Activated naive CD4-positive, alpha-beta T cell treated with anti-CD3 and anti-CD28 coated beads, Interleukin-2, amount 50 U/mL, for 16 hours (primary cell): Measurements from ENCODE around the gene ASXL1.
A peak's percentile ranks its signal among the peaks of the same experiment; 100 is the strongest.
"Not testable (repeated sequence)": the region's sequence is repeated elsewhere in the genome, so short reads cannot be mapped to it uniquely, and the experiment has no call there.

Experiments used
- DNase-seq: peaks from one replicate; pipeline ENCODE4 v3.0.0-alpha.2; 2020

The ASXL1 gene

DNA sequence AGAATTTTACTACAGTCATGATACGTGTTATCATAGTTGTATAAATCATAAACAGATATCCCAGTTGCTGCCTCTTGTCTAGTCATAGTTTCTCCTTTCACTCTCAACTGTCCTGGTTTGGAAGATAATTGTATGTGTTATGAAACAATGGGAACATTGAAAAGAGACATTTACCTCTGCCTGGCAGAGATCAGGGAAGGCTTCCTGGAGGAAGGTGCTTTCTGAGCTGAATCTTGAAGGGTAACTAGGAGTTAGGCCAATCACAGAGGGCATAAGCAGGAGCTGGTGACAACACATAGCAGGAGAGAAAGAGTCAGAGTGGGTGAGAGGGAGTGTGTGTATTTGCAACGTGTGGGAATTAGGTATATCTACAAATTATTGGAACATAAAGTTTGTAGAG lies 5.4 kb downstream of the ASXL1 start:
- no peak for DNase-seq

DNA sequence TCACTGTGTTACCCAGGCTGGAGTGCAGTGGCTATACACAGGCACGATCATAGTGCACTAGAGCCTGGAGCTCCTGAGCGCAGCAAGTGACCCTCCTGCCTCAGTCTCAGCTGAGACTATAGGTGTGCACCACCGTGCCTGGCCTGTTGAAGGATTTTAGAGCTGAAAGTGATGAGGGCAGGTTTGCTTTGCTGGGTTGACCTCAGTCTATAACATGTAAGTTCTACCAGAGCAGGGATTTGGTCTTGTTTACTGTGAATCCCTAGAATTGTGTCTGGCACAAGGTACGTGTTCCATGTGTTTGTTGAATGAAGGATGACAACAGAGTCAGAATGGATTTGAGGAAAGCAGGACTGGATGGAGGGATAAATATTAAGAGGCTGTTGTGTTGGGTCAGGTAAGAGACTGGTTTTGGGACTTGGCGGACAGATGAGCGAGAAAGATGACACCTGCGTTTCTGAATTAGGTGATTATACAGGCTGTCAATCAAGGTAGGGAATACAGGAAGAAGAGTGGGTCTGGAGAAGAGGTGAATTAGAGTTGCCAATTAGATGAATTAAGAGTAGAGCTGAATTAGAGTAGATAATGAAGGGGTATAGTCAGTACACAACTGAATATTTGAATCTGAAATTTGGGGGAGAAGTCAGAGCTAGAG lies 6.5 kb downstream of the ASXL1 start:
- no peak for DNase-seq

DNA sequence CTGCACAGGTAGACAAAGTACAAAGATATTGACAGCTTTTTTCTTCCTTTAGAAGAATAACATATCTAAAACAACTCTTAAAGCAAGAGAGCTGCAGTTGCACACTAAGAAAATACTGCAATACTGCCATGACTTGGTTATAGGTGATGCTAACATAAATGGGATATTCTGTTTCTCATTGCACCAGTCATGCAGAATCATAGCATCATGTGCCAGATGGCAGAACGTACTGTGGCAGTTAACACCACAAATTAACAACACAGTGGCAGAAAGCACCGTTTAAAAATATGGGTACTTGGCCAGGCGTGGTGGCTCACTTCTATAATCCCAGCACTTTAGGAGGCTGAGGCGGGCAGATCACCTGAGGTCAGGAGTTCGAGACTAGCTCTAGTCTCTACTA lies 7.4 kb downstream of the ASXL1 start:
- DNase-seq: no peak

DNA sequence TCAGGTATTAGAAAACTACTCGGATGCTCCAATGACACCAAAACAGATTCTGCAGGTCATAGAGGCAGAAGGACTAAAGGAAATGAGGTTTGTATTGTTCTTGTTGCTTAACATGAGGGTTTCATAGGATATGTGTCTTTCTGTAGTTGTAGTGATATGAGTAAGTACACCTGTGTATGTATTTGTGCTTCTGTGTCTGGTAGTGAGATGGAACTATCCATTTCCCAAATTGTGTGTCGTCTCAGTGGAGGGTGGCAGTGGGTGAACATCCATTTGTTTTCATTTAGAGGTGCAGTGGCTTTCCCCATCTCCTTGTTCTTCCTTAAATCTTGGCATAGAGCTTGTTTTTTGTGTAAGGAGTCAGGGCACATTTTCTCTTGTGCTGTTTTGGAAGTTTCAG lies 8.2 kb downstream of the ASXL1 start:
- no peak for DNase-seq

DNA sequence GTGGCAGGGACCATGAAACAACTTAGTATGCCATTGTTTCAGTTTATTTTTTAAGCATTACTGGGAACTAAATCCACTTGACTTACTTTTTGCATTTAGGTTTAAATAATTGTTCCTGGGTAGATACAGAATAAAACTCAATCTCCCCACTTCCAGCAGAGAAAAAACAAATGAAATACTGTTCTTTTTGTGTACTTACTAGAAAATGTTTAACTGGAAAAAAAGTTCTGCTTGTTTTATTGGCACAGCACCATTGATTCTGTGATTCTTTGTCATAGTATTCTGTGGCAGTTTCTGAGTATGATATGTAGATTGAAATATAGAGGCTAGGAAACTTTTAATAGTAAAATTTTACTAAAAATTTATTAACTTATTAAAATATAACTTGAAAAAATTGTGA lies 10.2 kb downstream of the ASXL1 start:
- DNase-seq: no peak

DNA sequence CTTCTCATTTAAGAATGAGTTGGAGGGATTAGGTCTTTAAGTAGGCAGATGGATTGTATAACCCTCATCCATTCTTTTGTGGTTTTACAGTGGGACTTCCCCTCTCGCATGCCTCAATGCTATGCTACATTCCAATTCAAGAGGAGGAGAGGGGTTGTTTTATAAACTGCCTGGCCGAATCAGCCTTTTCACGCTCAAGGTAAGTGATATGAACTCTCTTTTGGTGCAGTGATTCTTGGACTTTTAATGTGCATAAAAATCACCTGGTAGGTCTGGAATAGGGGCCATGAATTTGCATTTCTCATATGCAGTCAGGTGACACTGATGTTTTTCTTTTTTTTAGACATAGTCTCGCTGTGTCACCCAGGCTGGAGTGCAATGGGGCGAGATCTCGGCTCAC lies 10.8 kb downstream of the ASXL1 start:
- DNase-seq: no peak

DNA sequence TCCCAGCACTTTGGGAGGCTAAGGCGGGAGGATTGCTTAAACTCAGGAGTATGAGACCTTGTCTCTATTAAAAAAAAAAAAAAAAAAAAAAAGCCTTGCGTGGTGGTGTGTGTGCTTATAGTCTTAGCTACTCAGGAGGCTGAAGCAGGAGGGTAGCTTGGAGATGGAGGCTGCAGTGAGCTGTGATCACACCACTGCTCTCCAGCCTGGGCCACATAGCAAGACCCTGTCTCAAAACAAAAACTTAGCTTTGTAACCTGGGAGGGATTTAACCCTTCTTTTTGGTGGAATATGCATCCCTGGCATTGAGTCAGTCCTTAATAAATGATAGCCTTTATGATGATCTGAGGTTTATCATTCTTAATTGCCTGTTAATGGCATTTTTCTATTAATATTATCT lies 12.8 kb downstream of the ASXL1 start:
- DNase-seq: no peak

DNA sequence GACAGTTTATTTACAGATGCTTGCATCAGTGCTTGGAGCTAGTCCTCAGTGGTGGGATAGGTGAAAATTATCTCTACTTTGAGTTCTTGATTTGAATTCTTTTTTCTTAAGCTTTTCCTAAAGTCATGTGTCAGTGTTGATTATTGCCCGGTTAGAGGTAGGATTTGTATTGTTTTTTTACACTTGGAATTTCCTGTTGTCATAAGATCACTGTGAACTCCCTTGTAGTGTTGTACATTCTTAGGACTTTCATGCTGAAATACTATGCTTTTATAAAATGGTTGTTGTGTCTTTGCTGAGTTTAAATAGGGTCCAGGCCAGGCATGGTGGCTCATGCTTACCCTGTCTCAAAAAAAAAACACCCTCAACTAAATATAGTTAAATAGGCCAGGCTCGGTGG lies 20.3 kb downstream of the ASXL1 start:
- no peak for DNase-seq

DNA sequence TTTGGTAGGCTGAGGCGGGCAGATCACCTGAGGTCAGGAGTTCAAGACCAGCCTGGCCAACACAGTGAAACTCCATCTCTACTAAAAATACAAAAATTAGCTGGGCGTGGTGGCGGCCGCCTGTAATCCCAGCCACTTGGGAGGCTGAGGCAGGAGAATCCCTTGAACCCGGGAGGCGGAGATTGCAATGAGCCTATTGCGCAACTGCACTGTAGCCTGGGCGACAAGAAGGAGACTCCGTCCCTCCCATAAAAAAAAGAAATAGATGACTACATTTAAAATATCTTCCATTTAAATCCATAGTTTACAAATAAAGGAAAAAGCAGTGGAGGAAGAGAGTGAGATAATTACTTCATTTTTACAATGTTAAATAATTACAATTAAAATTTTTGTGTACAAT lies 21.9 kb downstream of the ASXL1 start:
- DNase-seq: not testable (repeated sequence)

DNA sequence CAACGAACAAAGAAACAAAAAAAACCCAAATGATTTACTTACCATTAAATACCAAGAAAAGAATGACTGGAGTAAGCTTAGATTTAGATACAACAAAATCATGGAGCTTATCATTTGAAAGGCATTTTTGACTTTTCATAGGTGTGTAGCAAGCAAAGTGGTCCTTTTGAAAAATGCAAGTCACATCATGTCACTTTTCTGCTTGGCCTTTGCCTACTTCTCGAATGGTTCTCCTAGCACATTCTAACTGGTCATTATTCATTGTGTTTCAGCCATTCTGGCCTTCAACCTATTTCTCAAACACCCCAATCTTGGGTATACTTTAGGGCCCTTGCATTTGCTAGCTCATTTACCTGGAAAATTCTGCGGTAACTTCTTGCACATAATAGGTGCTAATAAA lies 22.6 kb downstream of the ASXL1 start:
- DNase-seq: no peak

DNA sequence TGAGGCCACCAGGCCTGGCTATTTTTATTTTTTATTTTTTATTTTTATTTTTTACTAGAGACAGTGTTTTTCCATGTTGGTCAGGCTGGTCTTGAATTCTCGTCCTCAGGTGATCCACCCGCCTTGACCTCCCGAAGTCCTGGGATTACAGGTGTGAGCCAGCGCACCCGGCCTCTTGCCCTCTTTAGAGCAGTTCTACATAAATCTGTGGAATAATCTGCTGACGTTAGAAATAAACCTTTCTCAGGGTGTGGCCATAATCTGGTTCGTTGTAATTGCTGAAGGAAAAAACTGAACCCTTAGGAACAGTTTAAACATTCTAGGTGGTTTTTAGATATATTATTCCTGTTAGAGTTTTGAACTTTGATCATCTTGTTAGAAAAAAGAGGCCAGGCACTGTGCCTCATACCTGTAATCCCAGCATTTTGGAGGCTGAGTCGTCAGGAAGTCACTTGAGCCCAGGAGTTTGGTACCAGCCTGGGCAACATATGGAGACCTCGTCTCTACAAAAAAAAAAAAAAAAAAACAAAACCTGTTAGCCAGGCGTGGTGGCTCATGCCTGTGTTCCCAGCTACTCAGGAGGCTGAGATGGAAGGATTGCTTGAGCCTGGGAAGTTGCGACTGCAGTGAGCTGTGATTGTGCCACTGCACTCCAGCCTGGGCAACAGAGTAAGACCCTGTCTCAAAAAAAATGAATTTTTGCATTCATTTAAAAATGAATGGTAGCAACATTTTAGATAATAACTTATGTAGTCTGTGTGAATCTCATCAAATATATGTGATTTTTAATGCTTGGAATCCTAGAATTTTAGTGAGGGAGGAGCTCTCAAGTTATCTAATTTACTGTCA lies 24.2 kb downstream of the ASXL1 start:
- no peak for DNase-seq

DNA sequence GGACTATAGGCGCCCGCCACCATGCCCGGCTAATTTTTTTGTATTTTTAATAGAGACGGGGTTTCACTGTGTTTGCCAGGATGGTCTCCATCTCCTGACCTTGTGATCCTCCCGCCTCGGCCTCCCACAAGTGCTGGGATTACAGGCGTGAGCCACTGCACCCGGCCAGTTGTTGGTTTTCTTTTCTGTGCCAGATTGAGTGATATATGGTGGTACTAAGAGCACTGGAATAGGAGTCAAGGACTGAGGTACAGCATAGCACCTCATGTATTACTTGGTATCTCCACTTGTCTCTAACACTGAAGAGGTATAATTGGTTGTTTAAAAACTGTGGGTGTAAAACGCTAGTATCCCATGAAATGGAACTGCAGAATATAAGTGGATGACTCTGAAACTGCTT lies 25.3 kb downstream of the ASXL1 start:
- DNase-seq: not testable (repeated sequence)

DNA sequence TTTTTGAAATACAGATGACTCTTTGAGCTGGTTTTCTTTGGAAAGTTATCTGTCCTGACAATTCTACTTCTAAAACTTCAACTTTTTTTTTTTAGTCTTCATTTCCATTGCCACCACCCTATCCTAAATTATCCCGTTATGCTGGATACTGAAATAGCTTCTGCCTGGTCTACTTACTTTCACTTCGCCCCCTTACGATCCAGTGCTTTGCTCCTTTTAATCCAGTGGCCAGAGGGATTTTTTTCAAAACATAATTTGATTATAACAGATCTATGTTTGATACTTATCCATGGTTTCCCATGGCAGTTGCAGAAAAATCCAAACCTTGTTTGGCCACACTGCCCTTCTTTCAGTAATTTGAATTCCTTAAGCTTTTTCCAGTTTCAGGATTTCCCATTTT lies 27.4 kb downstream of the ASXL1 start:
- no peak for DNase-seq

DNA sequence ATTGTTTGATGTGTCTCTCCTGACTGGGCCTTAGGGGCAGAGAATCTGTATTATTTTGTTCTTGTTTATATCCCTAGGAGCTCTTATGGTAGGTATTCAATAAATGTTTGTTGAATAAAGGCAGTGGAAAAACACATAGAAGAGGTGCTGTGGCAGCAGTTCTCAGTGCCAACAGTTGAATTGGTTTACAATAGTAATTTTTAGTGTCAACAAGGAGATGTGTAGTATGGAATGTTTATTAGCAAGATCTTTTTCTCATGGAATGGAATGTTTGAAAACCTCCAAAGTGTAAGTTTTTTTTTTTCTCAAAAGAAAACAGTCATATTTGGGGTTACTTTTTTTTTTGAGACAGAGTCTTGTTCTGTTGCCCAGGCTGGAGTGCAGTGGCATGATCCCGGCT lies 28.0 kb downstream of the ASXL1 start:
- no peak for DNase-seq

DNA sequence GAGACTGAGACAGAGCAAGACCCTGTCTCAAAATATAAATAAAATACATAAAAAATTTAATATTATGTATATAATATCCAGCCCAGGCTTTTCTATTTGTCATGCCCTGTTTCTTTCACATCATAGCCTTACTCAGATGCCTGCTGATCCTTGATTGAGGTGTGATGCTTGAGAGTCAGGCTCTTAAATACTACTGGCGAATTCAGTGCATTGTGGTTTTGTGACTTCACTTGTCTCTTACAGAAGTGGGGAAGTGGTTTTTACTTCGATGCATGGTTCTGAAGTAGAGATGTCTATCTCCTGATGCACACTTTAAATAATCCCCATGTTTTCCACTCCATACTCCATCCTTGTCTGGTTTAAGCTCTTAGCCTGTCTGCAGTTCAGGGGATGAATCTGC lies 29.1 kb downstream of the ASXL1 start:
- DNase-seq: no peak

DNA sequence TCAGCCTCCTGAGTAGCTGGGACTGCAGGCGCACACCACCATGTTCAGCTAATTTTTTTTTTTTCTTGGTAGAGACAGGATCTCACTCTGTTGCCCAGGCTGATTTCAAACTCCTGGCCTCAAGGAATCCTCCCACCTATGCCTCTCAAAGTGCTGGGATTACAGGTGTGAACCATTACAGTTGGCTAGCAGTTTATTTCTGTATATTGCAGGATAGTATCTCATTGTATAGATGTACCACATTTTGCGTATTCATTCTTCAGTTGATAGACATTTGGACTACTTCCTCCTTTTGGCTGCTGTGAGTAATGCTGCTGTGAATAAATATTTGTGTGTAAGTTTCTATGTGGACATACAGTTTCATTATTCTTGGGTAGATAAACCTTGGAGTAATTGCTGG lies 32.9 kb downstream of the ASXL1 start:
- DNase-seq: no peak

DNA sequence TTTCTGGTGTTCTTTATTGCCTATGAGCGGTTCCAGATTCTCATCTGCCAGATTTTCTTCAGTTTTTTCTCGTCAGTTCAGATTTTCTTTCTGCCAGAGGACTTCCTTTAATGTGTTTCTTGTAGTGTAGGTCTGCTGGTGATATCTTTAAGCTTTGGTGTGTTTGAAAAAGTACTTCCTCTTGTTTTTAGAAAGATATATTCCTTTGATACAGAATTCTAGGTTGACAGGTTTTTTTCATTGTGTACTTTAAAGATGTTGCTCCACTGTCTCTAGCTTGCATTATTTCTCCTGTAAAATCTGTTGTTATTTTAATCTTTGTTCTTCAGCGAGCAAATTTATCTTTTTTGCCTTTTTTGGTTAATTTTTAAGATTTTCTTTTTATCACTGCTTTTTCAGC lies 36.9 kb downstream of the ASXL1 start:
- DNase-seq: no peak

DNA sequence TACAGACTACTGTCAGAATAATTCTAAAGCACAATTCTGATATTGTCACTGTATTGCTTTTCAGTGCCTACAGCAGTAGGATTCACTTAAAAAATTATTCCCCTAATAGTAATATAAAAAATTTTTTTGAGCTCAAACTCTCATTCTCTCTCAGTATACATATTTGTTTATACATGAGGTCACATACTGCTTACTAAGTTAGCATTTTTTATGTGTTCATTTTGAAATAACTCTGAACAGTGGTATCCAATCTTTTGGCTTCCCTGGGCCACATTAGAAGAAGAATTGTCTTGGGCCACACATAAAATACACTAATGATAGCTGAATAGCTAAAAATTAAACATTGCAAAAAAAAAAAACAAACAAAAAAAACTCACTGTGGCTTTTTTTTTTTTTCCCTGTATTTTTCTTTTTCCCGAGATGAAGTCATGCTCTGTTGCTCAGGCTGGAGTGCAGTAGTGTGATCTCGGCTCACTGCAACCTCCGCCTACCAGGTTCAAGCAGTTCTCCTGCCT lies 38.6 kb downstream of the ASXL1 start:
- DNase-seq: no peak

DNA sequence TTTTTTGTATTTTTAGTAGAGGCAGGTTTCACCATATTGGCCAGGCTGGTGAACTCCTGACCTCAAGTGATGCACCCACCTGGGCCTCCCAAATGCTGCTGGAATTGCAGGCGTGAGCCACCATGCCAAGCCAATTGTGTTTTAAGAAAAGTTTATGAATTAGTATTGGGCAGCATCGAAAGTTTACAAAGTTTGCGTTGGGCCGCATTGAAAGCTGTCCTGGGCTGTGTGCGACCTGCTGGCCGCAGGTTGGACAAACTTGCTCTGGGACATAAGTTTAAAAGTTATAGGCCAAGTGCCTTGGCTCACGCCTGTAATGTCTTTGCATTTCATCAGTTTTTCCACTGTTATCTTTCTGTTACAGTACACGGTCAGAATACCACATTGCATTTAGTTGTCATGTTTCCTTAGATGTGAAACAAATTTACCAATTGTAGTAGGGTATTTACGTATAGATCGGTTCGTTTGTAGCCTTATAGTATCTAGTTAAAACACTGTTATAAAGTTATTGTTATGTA lies 39.5 kb downstream of the ASXL1 start:
- no peak for DNase-seq

DNA sequence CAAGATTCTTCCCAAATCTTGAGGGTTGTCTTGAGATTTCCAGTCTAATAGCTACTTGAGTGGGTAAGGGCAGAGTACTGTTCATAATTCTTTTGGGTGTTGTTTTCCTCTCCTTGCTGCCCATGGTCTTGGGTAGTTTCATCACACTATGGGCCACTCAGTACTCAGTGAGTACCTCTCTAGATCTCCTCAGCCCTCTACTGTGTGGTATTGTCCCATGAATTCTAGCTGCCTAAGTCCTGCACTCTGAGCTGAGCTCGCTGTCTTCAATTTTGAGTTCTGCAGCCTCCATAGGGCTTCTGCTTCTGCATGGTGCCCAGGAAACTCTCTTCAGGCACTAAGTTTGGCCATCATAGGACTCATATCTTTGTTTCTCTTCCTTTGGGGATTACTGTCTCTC lies 42.3 kb downstream of the ASXL1 start:
- DNase-seq: no peak

DNA sequence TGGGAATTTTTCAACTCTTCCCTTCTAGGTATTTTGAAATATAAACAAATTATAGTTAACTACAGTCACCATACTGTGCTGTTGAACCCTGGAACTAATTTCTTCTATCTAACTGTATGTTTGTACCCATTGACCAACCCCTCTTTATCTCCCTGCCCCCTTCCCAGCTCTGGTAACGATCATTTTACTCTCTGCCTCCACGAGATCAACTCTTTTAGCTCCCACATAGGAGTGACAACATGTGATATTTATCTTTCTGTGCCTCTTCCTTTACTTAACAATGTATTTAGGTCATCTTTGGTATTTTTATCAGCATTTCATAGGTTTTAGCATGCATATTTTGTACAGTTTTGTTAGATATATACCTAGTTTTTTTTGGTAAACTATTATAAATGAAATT lies 45.9 kb downstream of the ASXL1 start:
- DNase-seq: no peak

DNA sequence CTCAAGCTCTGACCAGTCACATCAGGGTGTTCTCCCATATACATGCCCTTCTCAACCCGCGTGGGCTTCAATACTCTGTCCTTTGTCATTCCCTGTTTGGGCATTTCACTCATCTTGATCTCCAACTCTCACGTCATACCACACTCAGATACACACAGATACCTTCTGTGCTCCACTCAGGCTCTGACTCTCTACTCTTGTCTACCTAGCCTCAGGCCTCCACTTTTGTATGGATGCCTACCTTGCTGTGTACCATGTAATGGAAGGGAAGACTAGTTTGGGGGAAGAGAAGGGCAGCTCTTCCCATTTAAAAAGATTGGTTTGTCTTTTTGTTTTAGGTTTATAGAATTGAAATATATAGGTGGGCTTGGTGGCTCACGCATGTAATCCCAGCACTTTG lies 48.6 kb downstream of the ASXL1 start:
- no peak for DNase-seq

DNA sequence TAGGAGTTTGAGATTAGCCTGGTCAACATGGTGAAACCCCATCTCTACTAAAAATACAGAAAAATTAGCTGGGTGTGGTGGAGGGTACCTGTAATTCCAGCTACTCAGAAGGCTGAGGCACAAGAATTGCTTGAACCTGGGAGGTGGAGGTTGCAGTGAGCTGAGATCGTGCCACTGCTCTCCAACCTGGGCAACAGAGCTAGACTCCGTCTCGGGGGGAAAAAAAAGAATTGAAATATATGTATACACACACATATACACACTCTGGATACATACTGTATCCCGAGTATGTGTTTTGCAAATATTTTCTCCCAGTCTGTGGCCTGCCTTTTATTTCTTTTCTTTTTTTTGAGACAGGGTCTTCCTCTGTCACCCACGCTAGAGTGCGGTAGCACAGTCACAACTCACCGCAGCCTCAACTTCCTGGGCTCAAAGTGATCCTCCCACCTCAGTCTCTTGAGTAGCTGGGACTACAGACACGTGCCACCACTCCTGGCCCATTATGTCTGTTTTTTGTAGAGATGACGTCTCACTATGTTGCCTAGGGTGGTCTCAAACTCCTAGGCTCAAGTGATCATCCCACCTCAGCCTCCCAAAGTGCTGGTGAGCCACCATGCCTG lies 49.1 kb downstream of the ASXL1 start:
- DNase-seq: peak; percentile 58
